ENCODE measurements around the gene GRB14. TPM values are rescaled to one million over a fixed set of nuclear protein-coding genes. Genes with fewer than 3 reads are reported as not detected.
"Not testable (repeated sequence)": the region's sequence is repeated elsewhere in the genome, so short reads cannot be mapped to it uniquely, and the experiment has no call there.

Gene GRB14
- total RNA-seq, 4 donors from 2014 or later: 5.4 to 19.3 (median 9.8) TPM

- H3K9me3 ChIP-seq: no peaks in the 10 kb centered on the region
- WGBS, 2 donors: 55 to 77% methylated on average over 2 of the region's 2 CpGs
- intact Hi-C loops (cut with DNase I): no loop called here
- TF ChIP-seq CTCF (IDR thresholded peaks at IDR 0.05): no peak
- TF ChIP-seq POLR2A (IDR thresholded peaks at IDR 0.05): no peak
- no peaks in the 10 kb centered on the region for H3K36me3 ChIP-seq
- DNase-seq: no peak
- H3K4me1 ChIP-seq: peaks cover 0 to 5% of the 10 kb centered on the region in 2 donors
- H3K27me3 ChIP-seq: no peaks in the 10 kb centered on the region
- no peak overlapping the region for H3K4me3 ChIP-seq (replicated peaks in 1 of 3)
- no peak overlapping the region for H3K27ac ChIP-seq
Measured at GRCh38 chr2:164558450-164558849, 62.8 kb downstream of the GRB14 start.

- no peaks in the 10 kb centered on the region for H3K9me3 ChIP-seq
- H3K36me3 ChIP-seq: no peaks in the 10 kb centered on the region
- no peak overlapping the region for H3K4me3 ChIP-seq (replicated peaks in 1 of 3)
- no peak overlapping the region for H3K27ac ChIP-seq
- TF ChIP-seq CTCF (IDR thresholded peaks at IDR 0.05) (no peak), POLR2A (IDR thresholded peaks at IDR 0.05) (no peak)
- WGBS, 2 donors: 78 to 82% methylated on average over 2 of the region's 2 CpGs
- no peaks in the 10 kb centered on the region for H3K27me3 ChIP-seq
- H3K4me1 ChIP-seq: no peaks in the 10 kb centered on the region
- DNase-seq: no peak
- intact Hi-C loops (cut with DNase I): no loop called here
Measured at GRCh38 chr2:164554487-164554886, 66.8 kb downstream of the GRB14 start.

- H3K27ac ChIP-seq: no peak overlapping the region
- no peak for DNase-seq
- no peak overlapping the region for H3K4me3 ChIP-seq (replicated peaks in 1 of 3)
- no peaks in the 10 kb centered on the region for H3K27me3 ChIP-seq
- H3K36me3 ChIP-seq: no peaks in the 10 kb centered on the region
- no peaks in the 10 kb centered on the region for H3K9me3 ChIP-seq
- intact Hi-C loops (cut with DNase I): no loop called here
- no peak for TF ChIP-seq CTCF (IDR thresholded peaks at IDR 0.05)
- no peak for TF ChIP-seq POLR2A (IDR thresholded peaks at IDR 0.05)
- WGBS, 2 donors: 94 to 97% methylated on average over 4 of the region's 4 CpGs
- H3K4me1 ChIP-seq: no peaks in the 10 kb centered on the region
Measured at GRCh38 chr2:164551519-164551918, 69.8 kb downstream of the GRB14 start.

GRCh38 chr2:164549705-164550104, 71.6 kb downstream of the GRB14 start:
- WGBS, 2 donors: 94 to 98% methylated on average over 3 of the region's 3 CpGs
- H3K36me3 ChIP-seq; H3K4me3 ChIP-seq (replicated peaks in 1 of 3); DNase-seq; H3K27ac ChIP-seq; H3K27me3 ChIP-seq; H3K9me3 ChIP-seq; intact Hi-C loops (cut with DNase I); H3K4me1 ChIP-seq: not testable (repeated sequence)

GRCh38 chr2:164545484-164545883, 75.8 kb downstream of the GRB14 start:
- no peak overlapping the region for H3K27ac ChIP-seq
- intact Hi-C loops (cut with DNase I): no loop called here
- DNase-seq: no peak
- peaks cover 0 to 5% of the 10 kb centered on the region in 2 donors for H3K4me1 ChIP-seq
- no peak overlapping the region for H3K4me3 ChIP-seq (replicated peaks in 1 of 3)
- TF ChIP-seq POLR2A (IDR thresholded peaks at IDR 0.05): no peak
- no peak for TF ChIP-seq CTCF (IDR thresholded peaks at IDR 0.05)
- 84 to 87% methylated on average over 5 of the region's 5 CpGs for WGBS, 2 donors
- no peaks in the 10 kb centered on the region for H3K27me3 ChIP-seq
- no peaks in the 10 kb centered on the region for H3K9me3 ChIP-seq
- no peaks in the 10 kb centered on the region for H3K36me3 ChIP-seq

- 28 to 32% methylated on average over 2 of the region's 2 CpGs for WGBS, 2 donors
- TF ChIP-seq CTCF (IDR thresholded peaks at IDR 0.05) (no peak), POLR2A (IDR thresholded peaks at IDR 0.05) (no peak)
- Histone ChIP-seq H3K4me1 (peaks cover 0 to 9% of the 10 kb centered on the region in 2 donors), H3K27me3 (no peaks in the 10 kb centered on the region), H3K4me3 (replicated peaks in 1 of 3) (no peak overlapping the region), H3K36me3 (no peaks in the 10 kb centered on the region), H3K27ac (no peak overlapping the region), H3K9me3 (no peaks in the 10 kb centered on the region)
- DNase-seq: no peak
- intact Hi-C loops (cut with DNase I): no loop called here
Measured at GRCh38 chr2:164542581-164543021, 78.7 kb downstream of the GRB14 start.

All from thyroid gland (tissue), 4 donors.